ENCODE measurements around the gene EFNA5. TPM values are rescaled to one million over a fixed set of nuclear protein-coding genes. Genes with fewer than 3 reads are reported as not detected.
"Not testable (repeated sequence)": the region's sequence is repeated elsewhere in the genome, so short reads cannot be mapped to it uniquely, and the experiment has no call there.

The EFNA5 gene
- total RNA-seq, 2 donors from 2014 or later, result 6.0 to 13.5 TPM

DNA sequence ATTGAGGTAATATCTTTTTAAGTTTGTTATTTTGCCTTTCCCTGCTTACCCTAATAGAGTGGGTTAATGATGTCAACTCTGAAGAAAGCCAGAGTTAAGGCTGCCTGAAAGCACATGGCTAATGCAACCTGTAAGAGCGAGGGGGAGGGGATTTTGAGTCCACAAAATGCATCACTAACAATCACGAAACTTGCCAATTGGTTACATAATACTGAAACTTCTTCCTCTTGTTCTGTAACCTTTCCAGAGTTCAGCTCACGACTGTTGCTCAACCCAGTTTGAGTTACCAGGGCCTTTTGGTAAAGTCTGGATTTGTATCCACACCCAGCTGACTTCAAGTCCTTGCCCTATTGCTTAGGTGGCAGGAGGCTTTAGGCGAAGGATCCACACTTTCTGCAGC lies 308.8 kb downstream of the EFNA5 start:
- H3K4me3 ChIP-seq, result no peak overlapping the region
- H3K27ac ChIP-seq, result no peak overlapping the region
- TF ChIP-seq, protein P1, sequence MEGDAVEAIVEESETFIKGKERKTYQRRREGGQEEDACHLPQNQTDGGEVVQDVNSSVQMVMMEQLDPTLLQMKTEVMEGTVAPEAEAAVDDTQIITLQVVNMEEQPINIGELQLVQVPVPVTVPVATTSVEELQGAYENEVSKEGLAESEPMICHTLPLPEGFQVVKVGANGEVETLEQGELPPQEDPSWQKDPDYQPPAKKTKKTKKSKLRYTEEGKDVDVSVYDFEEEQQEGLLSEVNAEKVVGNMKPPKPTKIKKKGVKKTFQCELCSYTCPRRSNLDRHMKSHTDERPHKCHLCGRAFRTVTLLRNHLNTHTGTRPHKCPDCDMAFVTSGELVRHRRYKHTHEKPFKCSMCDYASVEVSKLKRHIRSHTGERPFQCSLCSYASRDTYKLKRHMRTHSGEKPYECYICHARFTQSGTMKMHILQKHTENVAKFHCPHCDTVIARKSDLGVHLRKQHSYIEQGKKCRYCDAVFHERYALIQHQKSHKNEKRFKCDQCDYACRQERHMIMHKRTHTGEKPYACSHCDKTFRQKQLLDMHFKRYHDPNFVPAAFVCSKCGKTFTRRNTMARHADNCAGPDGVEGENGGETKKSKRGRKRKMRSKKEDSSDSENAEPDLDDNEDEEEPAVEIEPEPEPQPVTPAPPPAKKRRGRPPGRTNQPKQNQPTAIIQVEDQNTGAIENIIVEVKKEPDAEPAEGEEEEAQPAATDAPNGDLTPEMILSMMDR (IDR thresholded peaks at IDR 0.05), result no peak
- H3K36me3 ChIP-seq, result no peaks in the 10 kb centered on the region
- peaks cover 0 to 8% of the 10 kb centered on the region in 2 donors for H3K4me1 ChIP-seq (ENCODE audit: control insufficient read depth in 1 of 2, low read depth in 2 of 2)
- DNase-seq (ENCODE audit: low spot score) (no peak), ATAC-seq (ENCODE audit: insufficient number of reproducible peaks, low FRiP score, low read depth) (no peak)
- H3K9me3 ChIP-seq, result no peaks in the 10 kb centered on the region
- no peaks in the 10 kb centered on the region for H3K27me3 ChIP-seq (replicated peaks; ENCODE audit: insufficient read depth)

DNA sequence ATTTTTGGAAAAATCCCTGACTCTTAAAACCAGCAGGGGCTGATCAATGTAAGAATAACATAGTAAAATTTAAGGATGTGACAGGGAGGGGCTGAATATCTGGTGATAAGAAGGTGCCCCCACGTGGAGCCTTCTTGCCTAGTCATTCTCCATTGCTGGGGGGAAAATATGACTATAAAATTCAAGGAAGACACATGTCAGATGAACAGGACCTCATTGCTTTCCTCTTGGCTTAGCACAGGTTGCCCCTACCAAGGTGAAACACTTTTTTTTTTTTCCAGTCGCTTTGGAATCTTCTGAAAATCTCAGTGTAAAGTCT lies 310.9 kb downstream of the EFNA5 start:
- TF ChIP-seq, protein P1 (IDR thresholded peaks at IDR 0.05), result no peak
- H3K36me3 ChIP-seq, result no peaks in the 10 kb centered on the region
- no peaks in the 10 kb centered on the region for H3K27me3 ChIP-seq (replicated peaks; ENCODE audit: insufficient read depth)
- H3K27ac ChIP-seq, result no peak overlapping the region
- H3K4me3 ChIP-seq, result no peak overlapping the region
- H3K9me3 ChIP-seq, result no peaks in the 10 kb centered on the region
- DNase-seq (ENCODE audit: low spot score) (no peak), ATAC-seq (ENCODE audit: insufficient number of reproducible peaks, low FRiP score, low read depth) (no peak)
- peaks cover 0 to 8% of the 10 kb centered on the region in 2 donors for H3K4me1 ChIP-seq (ENCODE audit: control insufficient read depth in 1 of 2, low read depth in 2 of 2)

DNA sequence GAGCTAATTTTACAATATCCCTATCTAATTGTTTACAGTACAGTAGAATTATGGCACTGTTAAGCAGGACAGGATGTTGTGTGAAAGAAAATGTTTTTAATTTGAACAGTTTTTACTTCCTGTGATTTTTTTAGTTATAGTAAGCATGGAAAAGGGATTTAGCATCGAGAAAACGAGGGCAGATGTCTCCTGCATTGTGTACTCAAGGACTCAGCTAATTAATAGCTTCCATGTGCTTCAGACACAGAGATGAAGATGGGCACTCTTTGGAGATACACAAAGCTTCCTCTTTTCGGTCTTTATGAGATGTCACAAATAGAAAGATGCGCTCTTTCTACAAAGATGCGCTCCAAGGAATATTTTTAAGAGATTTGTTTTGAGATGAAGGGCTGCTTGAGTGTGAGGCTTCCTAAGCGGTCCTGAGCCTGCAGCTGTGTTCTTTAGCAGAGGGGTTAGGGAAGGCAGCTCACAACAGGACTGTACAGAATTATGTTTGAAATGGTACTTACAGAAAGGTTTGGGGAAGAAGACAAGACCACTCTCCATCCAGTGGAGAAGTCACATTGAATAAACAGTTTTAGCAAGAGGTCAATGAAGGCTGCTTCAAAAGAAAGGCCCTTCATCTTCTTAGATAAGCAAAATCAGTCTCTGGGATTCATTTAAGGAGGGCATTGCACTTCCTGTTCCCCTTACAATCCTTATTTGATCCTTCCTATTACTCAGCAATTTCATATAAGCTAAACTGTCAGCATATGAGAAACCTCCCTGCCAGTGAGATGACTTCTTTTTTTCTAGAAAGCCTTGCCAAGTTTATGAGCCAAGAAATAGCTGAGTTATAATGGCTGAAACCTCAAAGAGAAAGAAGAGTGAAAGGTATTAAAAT lies 311.5 kb downstream of the EFNA5 start:
- DNase-seq (ENCODE audit: low spot score) (no peak), ATAC-seq (ENCODE audit: insufficient number of reproducible peaks, low FRiP score, low read depth) (no peak)
- Histone ChIP-seq H3K9me3 (no peaks in the 10 kb centered on the region), H3K27ac (no peak overlapping the region), H3K36me3 (no peaks in the 10 kb centered on the region), H3K4me3 (no peak overlapping the region), H3K27me3 (replicated peaks; ENCODE audit: insufficient read depth) (no peaks in the 10 kb centered on the region), H3K4me1 (ENCODE audit: control insufficient read depth in 1 of 2, low read depth in 2 of 2) (peaks cover 0 to 8% of the 10 kb centered on the region in 2 donors)
- TF ChIP-seq, protein P1 (IDR thresholded peaks at IDR 0.05), result no peak

DNA sequence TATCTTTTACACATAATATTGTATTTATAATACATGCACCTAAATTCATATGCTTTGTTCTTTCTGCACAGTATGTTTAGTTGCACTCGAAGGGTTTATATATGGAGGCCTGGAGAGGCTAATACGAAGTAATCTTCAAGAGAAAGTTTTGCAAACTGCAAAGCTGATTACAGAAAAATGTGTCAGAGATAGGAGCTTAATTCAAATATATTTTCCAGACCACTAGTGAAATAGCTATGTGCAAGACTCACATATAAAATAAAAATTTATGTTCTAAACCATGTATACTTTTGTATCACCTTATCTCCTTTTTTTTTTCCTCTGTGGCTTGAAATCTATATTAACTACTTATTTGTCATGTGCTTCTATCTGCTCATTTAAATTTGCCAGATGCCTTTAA lies 313.8 kb downstream of the EFNA5 start:
- Histone ChIP-seq H3K27ac (no peak overlapping the region), H3K4me3 (no peak overlapping the region), H3K36me3 (no peaks in the 10 kb centered on the region), H3K4me1 (ENCODE audit: control insufficient read depth in 1 of 2, low read depth in 2 of 2) (peaks cover 0 to 8% of the 10 kb centered on the region in 2 donors), H3K27me3 (replicated peaks; ENCODE audit: insufficient read depth) (no peaks in the 10 kb centered on the region), H3K9me3 (no peaks in the 10 kb centered on the region)
- ATAC-seq (ENCODE audit: insufficient number of reproducible peaks, low FRiP score, low read depth) (no peak), DNase-seq (ENCODE audit: low spot score) (no peak)
- TF ChIP-seq, protein P1 (IDR thresholded peaks at IDR 0.05), result no peak

DNA sequence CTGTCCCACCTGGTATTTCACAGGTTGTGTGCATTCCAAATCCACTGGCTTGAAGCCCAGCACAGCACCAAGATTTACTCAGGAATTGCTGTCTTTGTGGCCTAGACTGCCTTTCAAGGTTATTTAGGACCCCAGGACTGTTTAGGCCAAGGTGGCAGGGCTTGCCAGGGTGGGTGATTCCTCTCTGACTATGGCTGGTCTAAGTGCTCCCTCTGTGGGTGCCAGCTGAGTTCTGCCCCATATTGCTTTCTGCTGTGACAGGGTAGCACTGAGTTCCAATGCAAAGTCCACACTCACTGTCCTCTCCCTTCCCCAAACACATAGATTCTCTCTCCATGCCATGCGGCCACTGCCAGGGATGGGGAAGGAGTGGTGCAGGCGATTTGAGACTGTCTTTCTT lies 318.2 kb downstream of the EFNA5 start:
- TF ChIP-seq, protein P1 (IDR thresholded peaks at IDR 0.05), result no peak
- H3K4me3 ChIP-seq, result no peak overlapping the region
- ATAC-seq (ENCODE audit: insufficient number of reproducible peaks, low FRiP score, low read depth) (no peak), DNase-seq (ENCODE audit: low spot score) (no peak)
- no peaks in the 10 kb centered on the region for H3K27me3 ChIP-seq (replicated peaks; ENCODE audit: insufficient read depth)
- no peaks in the 10 kb centered on the region for H3K9me3 ChIP-seq
- no peaks in the 10 kb centered on the region for H3K4me1 ChIP-seq (ENCODE audit: control insufficient read depth in 1 of 2, low read depth in 2 of 2)
- H3K27ac ChIP-seq, result no peak overlapping the region
- no peaks in the 10 kb centered on the region for H3K36me3 ChIP-seq

DNA sequence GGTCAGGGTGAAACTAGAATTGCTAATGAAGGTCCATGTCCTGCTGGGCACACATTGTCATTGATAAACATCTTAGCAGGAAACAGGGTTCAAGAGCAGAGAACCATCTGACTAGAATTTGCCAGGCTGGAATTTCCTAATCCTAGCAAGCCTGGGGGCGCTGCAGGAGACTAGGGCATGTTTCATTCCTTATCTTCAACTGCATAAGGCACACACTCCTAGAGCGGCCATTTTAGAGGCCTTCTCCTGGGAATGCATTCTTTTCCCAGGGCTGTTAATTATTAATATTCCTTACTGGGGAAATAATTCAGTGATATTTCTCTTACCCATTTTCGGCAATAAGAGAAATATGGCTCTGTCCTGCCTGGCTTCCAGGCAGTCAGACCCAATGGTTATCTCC lies 324.2 kb downstream of the EFNA5 start:
- H3K27me3 ChIP-seq (replicated peaks; ENCODE audit: insufficient read depth); H3K27ac ChIP-seq; H3K36me3 ChIP-seq; ATAC-seq (ENCODE audit: insufficient number of reproducible peaks, low FRiP score, low read depth); H3K9me3 ChIP-seq; H3K4me3 ChIP-seq; H3K4me1 ChIP-seq (ENCODE audit: control insufficient read depth in 1 of 2, low read depth in 2 of 2); DNase-seq (ENCODE audit: low spot score): not testable (repeated sequence)
